ENCODE results near the gene IL2RA.
"Not testable (repeated sequence)": the region's sequence is repeated elsewhere in the genome, so short reads cannot be mapped to it uniquely, and the experiment has no call there.

Gene IL2RA

GRCh38 chr10:6082496-6083395 is 20.6 kb upstream of the IL2RA start:
- DNase-seq (ENCODE audit: low read depth in 2 of 2): no peak

GRCh38 chr10:6080417-6080973 is 18.3 kb upstream of the IL2RA start:
- no peak for DNase-seq (ENCODE audit: low read depth in 2 of 2)

DNA sequence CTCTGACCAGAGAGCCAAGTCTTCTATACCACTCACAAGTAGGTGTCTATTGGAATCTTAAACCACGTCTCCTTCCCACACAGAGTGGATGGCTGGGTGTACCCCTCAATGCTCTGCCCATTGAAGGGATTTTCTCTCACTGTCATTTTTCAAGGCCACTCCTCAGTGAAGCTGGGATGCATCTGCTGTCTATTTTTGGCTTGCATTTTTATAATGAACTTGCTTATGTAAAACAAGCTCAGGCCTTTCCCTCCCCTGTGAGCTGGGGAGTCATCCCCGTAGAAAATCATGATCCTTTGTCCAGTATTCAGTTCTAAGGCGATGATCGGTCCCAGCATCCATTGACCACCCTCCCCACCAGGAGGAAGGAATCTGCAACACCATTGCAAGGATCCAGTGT is 16.9 kb upstream of the IL2RA start:
- no peak for DNase-seq (ENCODE audit: low read depth in 2 of 2)

DNA sequence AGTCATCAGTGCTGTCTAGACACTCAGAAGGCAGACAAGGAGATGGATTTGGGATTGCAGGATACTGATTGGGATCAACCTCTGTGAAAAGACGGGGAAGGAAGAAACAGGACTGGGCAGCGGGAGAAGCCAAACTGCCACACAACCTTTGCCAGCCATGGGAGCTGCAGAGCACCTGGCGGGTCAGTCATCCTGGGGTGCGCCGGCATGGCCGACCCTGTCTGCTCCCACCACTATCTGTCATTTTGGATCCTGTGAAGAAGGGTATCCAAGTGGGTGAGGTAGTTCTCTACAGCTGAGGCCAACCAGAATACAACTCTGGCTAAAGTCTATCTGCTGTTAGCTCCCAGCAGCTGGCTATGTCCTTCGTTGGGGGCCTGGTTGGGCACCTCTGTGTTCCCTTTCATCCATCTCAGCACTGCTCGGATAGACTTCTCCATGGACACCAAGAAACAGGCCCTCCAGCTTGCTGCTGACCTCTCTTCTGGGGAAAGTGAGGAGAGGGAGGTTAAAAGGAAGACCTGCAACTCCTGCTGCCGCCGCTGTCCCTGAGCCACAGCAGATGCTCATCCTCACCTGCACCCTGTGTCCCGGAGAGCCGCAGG is 15.0 kb upstream of the IL2RA start:
- DNase-seq (ENCODE audit: low read depth in 2 of 2): no peak

- no peak for DNase-seq (ENCODE audit: low read depth in 2 of 2)
These were observed 12.5 kb upstream of the IL2RA start for GRCh38 chr10:6074489-6075301.

DNA sequence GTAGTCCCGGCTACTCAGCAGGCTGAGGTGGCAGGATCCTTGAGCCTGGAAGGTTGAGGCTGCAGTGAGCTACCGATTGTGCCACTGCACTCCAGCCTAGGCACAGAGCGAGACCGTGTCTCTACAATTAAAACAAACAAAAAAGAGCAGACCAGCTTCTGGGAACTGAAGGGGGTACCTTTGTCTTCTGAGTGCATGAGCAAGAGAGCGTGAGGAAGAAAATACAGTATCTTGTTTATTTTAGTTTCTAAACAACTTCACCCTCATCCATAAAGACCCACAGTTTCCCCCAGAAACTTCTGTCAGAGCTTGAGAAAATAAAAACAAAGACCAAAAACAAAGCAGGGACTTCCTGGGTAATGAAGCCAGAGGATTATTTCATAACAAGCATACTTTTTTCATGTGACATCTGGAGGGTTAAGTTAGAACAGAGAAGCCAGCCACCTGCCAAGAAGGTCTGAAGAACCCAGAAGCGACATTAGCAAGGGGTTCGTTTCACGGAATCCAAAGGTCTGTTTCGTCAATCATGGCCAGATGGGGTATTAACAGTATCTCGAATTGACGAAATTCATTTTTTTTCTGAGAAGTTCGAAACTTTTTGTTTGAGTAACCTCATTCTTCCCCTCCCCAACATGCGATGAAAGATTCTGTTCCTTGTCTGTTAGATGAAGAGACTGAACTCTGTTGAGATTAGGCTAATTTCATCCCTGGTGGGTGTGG is 10.2 kb upstream of the IL2RA start:
- no peak for DNase-seq (ENCODE audit: low read depth in 2 of 2)

- no peak for DNase-seq (ENCODE audit: low read depth in 2 of 2)
These were observed 9.3 kb upstream of the IL2RA start for GRCh38 chr10:6071181-6072175.

DNA sequence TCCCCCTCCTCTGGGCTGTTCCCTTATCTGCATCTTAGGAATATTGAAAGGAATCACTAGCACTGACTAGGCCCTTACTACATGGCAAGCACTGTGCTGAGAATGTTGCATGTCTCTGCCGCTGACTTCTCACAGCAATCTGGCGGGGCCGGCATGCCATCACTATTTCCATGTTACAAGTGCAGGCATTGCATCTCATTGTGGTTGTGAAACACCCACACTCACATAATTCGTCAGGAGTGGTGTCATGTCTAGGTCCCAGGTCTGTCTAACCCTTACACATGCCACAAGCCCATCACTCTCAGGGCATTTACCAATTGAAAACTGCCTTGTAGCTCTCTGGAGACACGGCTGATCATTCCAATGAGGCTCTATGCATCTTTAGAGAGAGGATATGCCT is 8.5 kb upstream of the IL2RA start:
- DNase-seq (ENCODE audit: low read depth in 2 of 2): peak in 1 of 2 donors; percentile 63

- no peak for DNase-seq (ENCODE audit: low read depth in 2 of 2)
These were observed 7.1 kb upstream of the IL2RA start for GRCh38 chr10:6069081-6069931.

DNA sequence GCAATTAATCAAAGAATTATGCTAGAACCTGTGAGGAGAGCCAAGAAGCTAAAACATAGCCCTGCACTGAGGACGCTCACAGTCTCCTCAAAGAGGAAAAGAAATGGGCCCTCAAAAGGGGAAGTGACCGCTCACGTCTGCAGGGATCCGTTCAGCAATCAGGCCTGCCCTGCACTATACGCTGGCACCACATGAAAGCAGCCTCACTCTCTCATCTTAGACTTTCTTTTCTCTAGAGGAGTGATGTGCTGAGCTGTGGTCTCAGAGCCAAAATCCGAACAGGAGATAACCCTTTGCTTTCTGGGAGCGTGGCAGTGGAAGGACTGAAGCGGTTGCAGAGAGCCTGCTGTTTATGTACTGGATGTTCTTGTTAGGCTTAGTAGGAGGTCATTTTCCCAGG is 6.3 kb upstream of the IL2RA start:
- DNase-seq (ENCODE audit: low read depth in 2 of 2): no peak

DNA sequence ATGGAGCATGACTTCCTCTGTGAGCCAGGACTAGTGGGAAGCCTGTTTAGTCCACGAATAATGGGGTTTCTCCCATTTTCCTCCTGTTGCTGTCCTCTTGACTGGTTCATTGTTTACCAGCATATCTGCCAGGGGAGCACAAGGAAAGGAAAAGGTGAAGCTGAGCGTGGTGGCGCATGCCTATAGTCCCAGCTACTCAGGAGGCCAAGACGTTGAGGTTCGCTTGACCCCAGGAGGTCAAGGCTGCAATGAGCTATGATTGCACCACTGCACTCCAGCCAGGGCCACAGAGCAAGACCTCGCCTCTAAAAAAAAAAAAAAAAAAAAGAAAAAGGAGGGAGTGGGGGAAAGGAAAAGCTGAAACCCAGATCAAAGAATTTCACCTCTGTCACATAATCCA is 5.8 kb upstream of the IL2RA start:
- DNase-seq (ENCODE audit: low read depth in 2 of 2): no peak

DNA sequence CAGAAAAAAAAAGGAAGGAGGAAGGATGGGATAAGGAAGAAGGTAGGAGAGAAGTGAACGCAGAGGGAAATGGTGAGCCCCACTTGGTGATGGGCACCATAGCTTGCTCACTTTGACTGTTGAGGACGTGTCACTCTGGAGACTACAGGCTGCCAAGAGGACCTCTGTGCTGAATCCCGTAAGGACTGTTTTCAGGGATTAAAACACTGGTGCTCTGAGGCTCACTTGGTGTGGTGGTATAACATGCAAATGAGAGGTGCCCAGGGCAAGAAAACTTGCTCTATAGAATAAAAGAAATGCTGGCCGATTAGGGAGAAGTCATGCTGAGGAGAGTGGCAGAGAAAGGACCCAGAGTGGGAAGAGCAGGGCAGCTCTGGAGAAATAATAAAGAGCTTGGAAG is 5.3 kb upstream of the IL2RA start:
- DNase-seq (ENCODE audit: low read depth in 2 of 2): no peak

GRCh38 chr10:6065835-6066234 is 3.7 kb upstream of the IL2RA start:
- no peak for DNase-seq (ENCODE audit: low read depth in 2 of 2)

- DNase-seq (ENCODE audit: low read depth in 2 of 2): no peak
These were observed 3.2 kb upstream of the IL2RA start for GRCh38 chr10:6065406-6065805.

GRCh38 chr10:6064726-6065125 is 2.6 kb upstream of the IL2RA start:
- not testable (repeated sequence) for DNase-seq (ENCODE audit: low read depth in 2 of 2)

DNA sequence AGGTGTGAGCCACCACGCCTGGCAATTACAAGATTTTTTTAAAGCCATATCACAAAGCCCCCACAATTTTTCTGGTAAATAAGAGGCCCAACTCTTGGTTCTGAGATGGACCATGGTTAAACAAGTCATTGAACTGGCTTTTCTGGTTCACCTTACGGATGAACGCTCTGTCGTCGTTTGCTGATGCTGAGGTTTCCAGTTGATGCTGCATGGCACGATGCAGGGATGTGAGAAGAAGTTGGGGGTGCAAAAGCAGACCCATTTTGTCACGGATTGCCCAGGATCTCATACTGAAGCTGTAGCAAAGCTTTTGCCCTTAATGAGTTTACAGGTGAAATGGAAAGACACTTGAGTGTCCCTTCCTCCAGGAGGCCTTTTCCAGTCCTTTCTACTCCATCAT is 2.0 kb upstream of the IL2RA start:
- no peak for DNase-seq (ENCODE audit: low read depth in 2 of 2)

GRCh38 chr10:6061056-6061455 is 1.1 kb downstream of the IL2RA start:
- DNase-seq (ENCODE audit: low read depth in 2 of 2): no peak

- DNase-seq (ENCODE audit: low read depth in 2 of 2): no peak
These were observed 2.7 kb downstream of the IL2RA start for GRCh38 chr10:6059506-6059905.
